AML-193 (cell line): ENCODE measurements around the gene BZW2.
"Not testable (repeated sequence)": the region's sequence is repeated elsewhere in the genome, so short reads cannot be mapped to it uniquely, and the experiment has no call there.

Experiments used
- DNase-seq, 2 experiments: peaks; one replicate each; lab custom pipeline; 2025; lab: John Stamatoyannopoulos, UW

The BZW2 gene

DNA sequence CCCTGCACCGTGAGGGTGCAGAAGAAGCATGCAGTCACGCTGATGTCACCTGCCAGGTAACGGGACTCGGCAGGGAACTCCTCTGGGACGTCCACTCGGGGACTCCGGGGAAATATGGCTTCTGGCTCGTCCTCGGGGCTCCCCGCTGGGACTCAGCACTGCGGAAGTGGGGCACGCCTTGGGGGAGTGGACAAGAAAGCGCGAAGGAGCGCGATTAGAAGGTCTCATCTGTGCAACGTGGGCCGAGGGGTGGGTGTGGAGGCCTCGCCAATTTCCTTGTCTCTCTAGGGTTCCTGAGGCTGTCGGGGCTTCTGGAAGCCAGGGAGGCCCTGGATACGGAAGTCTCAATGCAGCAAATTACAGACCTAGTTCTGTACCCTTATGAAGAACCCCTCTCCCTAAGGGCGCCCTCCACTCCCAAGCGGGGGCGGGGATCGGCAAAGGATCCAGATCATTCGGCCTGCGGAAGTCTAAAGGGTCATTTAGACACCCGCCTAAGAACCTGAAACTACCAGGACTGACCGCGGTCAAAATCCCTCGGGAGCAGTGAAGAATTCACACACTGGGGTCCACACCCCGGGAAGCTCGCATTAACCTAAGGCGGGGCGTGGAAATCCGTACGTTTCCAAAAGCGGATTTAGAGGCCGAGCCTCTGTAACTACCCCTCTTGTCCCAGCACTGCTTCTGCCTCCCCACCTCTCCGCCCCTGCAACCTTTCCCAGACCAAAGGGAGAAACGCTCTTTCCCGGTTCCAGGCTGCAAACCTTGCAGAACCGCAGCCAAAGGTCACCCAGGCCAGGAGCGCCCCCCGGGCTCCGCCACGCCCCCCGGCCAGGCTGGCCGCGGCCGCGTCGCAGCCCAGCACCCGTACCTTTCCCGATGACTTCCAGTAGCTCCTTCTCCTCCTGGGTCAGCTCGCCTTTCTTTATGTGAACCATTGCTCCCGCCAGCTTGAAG, 1.1 kb upstream of the BZW2 start:
- peak; percentile 31 to 34 for DNase-seq

DNA sequence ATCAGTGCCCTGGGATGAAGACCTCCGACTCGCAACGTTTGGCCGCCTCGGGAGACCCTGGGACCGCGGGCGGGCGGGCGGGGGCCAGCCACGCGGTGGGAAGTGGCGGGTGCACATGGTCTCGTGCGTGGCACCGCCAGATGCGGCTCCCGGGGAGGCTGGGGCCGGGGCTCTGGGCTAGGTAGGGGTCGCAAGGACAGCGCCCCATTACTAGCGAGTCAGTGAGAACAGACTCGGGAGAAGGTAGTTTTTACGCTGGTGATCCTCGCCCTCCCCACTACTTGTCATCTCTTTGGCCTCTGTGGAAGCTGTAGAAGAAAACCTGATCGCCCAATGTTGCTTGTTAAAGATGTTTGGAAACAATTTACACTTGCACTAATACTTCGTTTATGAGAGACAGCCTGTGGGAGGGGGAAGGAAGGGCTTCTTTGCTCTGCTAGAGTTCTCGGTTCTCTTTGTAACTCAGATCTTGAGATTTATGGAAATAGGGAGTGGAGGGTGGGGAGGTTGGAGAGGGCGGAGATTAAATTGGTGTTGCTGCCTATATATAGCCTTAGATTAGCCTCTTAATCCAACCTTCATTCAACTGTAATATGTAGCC, 591 bp downstream of the BZW2 start:
- DNase-seq: no peak

DNA sequence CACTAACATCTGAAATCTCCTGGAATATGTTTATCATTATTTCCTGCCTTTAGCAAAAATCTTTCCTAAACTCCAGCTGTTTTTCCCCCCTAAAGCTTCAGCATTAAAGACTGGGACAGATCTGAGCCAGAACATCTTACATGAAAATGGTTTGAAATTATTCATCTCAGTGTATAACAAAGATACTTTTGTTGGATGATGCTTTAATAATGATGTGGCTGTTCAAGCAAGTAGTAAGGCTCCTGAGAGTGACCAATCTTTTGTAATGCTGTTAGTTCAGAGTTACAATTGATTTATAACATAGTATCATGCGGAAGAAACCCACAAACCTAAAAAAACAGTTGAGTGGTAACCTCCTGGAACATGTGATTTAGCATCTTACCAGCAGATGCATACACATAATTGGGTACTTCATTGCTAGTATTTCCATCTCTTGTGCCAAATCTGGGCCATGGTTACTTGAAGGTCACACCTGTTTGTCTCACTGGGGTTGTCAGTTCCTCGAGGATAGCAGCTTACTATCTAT, 1.5 kb downstream of the BZW2 start:
- DNase-seq: no peak

DNA sequence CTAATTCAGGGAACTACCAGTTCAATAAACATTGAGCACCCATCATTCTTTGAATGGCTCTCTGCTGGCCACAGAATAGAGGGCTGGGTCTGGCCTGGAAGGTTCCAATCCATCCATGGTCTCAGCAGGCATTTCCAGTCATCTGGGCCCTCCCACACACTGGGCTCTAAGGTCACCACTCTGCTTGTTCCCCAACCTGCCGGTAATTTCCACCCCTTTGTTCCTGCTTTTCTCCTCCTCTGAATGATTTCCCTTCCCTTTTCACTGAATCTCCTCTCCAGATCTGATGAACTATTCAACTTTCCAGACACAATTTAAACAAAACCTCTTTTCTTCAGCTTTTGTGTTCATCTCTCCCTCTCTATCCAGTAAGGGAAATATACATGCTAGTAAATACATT, 2.6 kb downstream of the BZW2 start:
- DNase-seq: no peak

DNA sequence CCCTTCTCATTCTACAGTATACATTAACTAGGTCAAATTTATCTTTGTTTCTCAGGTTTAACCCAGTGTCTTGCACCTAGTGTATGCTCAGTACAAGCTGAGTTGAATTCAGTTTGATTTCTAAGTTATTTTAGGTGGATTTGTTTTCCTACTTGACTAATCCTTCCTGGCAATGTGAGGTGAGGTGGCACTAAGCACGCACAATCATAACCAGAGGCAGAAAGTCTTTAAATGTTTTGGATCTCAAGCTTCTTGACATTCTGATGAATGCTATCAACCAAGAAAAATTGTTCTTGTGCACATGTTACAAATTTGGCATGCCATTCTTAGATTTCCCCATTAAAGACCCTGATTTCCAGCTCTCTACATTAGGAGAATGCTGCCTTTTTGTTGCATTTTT, 3.2 kb downstream of the BZW2 start:
- DNase-seq: no peak

DNA sequence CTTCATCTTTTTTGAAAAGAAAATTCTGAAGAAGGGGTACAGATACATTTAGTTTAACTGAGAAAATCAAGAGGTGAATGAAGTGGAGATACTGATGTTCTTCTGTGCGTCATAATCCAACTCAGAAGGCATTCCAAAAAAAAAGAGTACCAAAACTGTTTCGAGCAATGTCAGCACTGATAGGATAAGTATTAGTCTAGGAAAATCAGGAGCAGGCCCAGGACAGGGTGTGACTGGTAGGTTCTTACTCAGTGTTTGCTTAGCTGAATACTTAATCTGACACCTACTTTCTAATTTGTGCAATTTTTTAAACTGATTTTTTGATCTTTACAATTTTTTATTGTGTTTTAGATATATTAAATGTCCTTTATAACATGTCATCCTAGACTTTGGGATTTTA, 4.3 kb downstream of the BZW2 start:
- DNase-seq: no peak

DNA sequence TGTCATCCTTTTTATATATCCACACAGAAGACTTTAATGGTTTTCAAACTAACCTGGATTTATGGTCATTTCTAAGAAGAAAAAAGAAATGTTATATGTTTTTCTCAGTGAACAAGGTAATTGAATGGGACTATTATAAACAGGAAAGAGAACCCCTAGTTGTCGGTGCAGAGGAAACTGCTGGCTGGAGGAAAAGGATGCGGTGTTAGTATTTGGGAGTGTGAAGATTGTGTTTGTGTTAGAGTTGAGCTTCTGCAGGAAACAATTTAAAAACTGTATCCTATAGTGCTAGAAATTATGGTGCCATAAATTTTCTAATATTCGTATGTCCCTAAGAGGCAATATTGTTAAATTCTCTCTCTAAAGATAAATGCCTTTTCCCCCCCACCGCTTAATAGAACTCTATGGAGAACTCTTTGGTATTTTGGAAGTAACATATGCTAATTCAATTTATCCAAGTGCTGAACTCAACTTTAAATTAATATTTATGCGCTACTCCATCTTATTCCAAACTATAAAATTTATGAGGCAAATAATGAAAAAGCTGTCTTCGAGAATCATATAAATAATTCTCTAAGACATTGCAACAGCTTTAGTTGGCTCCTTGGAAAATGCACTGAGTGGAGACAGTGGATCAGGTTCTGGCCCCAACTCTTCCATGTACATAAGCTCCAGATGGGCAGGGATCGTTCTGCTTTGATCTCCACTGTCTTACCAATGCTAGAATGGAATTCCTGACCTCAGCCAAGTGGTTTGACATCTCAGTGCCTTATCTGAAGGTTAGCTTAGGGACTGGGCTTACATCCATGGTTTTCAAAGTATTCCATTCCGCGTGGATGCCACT, 5.6 kb downstream of the BZW2 start:
- DNase-seq: no peak

DNA sequence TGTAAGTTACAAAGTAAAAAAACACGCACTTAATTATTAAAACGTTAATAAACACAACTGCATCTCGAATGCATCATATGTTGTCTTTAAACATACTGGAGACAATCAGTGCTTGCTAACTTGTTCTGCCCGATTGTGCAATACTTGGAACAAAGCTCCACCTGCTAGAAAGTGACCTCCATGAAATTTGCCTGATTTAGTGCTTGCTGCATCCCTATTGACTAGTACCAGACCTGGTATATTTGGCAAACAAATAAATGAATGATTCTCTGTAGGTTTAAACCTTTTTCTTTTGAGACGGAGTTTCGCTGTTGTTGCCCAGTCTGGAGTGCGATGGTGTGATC, 6.2 kb downstream of the BZW2 start:
- no peak for DNase-seq

DNA sequence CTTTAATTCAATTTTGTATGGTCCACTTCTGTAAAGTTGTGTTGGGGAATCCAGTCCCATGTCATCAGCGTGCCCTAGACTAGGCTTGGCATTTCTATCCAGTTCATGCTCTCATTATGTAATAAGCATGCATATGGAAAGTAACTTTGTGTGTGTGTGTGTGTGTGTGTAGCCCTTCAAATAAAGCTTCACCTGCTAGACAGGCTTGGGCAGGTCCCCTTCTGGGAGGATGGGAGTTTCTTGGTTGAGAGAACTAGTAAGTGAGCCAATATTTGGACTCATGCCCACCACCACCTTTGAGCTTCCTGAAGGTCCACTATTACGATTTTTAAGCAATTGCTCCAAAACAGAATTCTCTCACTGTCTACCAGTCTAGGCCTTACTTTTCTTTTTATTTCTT, 6.9 kb downstream of the BZW2 start:
- no peak for DNase-seq

DNA sequence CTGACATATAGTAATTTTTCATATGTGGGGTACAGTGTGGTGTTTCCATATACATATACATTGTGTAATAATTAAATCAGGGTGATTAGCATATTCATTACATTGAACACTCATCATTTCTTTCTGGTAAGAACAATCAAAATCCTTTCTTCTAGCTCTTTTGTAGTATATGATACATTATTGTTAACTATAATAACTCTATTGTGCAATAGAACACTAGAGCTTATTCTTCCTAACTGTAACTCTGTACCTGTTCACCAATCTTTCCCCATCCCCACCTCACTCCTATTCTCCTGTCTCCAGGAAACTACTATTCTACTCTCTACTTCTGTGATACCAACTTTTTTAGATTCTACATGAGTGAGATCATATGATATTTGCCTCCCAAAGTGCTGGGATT, 9.4 kb downstream of the BZW2 start:
- no peak for DNase-seq

DNA sequence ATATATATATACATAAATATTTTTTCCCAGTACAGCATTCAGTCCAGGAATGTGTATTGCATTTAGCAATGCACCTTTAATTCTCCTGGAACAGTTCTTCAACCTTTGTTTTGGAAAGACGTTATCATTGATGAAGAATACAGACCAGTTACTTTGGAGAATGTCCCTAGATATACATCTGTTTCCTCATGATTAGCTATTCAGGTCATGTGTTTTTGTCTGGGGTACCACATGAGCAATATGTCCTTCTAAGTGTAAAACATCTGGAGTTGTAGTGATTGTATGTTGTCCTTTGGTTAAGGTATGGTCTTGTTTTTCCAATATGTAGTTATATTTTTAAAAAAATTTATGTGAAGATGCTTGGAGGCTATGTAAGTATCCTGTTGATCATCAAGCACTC, 10.2 kb downstream of the BZW2 start:
- DNase-seq: no peak

DNA sequence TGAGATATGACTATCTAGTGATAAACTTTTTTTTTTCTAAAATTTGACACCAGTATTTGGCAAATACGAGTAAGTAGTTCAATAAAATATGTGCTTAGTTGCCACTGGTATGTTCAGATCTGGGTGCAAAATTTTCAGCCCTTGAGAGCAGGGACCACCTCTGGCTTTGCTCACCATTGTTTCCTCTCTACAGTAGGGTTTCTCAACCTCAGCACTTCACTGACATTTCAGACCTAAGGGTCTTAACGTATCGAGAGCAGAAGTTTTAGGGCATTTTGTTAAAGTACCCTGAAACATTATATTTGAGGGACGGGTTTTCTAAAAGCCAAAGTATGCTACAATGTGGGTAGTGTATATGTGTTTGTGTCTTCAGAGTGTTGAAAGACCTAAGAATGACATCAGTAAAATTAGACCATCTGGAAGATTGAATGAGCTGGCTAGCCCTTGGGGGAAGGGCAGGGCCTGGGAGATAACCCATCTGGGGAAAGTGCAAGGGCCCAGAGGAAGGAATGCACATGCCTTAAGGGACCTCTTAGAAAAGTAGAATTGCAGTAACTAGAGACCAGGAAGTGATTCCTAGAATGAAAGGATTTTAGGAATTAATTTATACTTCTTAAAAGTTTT, 11.8 kb downstream of the BZW2 start:
- no peak for DNase-seq

DNA sequence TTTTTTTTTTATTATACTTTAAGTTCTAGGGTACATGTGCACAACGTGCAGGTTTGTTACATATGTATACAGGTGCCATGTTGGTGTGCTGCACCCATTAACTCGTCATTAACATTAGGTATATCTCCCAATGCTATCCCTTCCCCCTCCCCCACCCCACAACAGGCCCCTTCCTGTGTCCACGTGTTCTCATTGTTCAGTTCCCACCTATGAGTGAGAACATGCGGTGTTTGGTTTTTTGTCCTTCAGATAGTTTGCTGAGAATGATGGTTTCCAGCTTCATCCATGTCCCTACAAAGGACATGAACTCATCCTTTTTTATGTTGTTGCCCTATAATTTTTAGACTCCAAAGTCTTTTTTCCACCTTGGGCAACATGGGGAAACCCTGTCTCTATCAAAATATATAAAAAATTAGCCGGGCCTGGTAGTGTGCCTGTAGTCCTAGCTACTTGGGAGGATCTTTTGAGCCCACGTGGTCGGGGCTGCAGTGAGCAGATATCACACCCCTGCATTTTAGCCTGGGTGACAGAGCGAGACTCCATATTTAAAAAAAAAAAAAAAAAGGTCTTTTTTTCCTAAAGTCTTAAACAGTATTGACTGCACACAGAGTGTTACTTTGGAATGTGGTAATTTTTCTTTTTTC, 14.0 kb downstream of the BZW2 start:
- not testable (repeated sequence) for DNase-seq

DNA sequence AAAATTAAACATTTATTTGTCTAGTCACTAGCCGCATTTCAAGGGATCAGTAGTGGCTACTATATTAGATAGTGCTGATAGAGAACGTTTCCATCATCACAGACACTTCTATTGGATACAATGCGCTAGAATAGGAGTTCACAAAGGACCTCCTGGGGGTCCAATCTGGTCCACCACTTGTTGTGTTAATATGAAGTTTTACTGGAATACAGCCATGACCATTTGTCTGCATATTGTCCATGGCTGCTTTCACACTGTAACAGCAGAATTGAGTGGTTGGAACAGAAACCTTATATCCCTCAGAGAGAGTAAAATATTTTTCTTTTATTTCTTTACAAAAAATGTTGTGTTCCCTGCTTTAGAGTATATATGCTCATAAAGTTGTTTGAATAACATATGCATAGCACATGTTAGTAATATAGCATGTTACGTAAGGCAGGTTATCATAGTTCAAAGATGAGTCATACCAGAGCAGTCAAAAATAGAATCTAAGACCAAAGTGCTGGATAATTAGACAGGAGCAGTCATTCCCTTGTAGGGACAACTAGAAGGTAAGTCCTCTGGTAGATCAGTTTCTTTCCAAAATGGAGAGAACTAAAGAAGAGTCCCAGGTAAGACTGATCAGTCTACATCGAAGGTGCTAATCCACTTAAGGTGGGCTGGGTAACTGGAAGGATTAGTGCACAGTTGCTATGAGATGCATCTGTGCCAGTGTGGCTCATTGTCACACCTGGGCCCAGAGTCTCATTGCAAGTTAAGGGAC, 14.9 kb downstream of the BZW2 start:
- peak; percentile 17 to 44 for DNase-seq

DNA sequence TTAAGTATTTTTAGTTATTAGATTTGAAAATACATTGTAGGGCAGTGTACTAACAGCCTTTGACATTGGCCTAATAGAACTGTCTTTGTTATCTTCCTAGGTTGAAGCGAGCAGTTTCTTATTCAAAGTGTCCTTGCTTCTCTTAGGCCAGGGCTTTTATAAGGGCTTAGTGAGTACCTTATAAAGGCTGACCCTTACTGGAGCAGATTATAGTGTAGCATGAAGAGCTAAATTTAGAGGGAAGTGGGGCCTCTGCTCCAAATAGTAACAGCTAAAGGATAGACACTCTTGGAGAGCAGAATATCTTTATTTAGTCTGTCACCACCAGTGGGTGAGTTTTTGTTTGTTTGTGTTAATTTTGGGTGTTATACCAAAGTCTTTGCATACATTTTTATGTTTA, 15.9 kb downstream of the BZW2 start:
- DNase-seq: no peak

DNA sequence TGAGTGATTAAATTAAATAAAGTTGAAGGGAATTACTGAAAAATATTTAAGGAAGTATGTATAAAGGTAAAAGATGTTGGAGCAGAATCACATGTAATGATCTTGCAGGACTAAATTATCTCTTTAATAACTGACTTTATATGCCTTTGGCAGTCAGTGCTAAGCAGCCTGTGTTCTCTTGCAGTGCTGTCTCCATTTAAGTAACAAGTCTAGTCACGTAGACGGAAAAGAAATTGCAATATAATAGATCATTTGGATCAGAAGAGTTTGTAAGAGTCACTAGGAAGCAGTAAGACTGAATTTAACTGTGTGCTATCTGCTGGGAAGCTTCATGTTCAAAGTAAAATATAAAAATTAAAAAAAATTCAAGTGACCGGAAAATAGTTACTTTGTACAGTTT, 21.4 kb downstream of the BZW2 start:
- no peak for DNase-seq

DNA sequence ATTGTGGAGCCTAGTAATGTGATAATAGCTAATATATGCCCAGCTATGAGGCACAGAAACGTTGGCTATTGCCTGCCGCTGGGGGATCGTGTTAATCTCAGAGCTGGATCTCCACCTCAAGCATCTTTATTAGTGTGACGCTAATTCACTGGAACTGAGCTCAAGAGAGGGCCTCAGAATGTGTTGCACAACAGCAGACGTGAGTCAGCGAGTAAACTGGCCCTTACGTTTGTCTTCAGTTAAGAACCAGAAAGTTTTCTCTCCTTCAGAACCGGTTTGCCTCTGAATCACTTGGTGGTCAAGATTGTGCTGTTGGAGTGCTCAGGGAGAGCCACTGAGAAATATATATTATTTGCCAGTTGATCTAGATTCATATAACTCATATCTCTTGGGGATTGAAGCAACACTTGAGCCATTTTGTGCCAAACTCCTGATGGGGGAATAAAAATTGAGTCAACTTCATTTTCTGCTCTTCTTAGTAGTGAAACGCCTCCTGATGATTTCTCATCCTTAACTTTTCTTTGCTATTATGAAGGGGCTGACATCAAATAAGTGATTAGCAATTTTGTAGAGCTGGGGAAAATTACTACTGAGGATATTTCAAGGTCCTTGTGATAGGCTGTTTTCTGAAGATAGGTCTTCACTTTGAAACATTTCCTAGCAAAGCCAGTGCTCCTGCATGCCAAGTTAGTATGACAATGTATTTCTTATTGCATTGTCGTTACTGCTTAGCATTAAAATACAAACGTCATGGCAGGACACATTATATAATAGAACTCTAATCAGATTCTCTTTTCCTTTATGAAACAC, 22.3 kb downstream of the BZW2 start:
- DNase-seq: peak; percentile 71 to 86

DNA sequence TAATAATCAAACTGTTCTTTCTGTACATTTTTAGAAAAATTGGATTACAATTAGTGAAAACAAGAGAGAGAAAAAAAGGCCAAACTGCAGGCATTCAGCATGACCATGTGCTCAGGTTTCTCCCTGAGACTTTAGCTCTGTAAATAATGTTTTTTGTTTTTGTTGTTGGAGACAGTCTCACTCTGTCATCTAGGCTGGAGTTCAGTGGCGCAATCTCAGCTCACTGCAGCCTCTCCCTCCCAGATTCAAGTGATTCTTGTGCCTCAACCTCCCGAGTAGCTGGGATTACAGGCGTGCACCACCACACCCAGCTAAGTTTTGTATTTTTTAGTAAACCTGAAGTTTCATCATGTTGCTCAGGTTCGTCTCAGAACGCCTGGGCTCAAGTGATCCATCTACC, 23.0 kb downstream of the BZW2 start:
- no peak for DNase-seq

DNA sequence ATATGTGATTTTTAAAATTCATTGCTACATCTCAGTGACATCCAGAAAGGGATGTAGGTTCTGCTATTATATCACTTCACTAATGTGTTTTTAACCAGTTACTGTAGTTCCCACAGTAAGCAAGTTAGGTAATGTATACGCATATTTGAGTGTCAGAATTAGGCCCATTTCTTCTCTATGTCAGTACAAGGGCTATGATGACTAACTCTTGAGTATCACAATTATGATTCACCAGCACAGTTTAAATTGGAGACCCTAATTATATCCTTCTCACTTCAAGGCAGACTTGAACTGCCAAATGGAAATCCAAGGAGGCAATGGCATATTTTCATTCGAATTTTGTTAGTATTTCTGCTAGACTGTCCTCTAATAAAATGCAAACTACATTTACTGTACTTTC, 23.6 kb downstream of the BZW2 start:
- no peak for DNase-seq

DNA sequence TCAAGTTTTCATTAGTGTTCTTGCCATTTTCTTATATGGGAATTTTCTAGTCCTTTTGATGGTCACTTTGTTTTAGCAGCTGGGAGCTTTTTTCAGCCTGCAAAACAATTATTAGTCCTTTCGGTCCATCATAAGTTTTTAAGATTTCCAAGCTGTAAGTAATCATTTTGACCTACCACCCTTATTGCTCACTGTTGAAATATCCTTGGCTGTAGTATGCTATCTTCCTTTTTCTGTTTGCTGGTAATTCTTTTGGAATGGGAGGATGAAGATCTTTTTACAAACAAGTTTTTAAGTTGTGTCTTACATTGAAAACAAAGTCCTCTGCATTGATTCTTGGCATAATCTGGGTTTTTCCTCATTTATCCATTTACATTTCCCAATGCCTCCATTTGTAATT, 24.0 kb downstream of the BZW2 start:
- no peak for DNase-seq
